PC-9 (cell line): ENCODE data around the gene ATP2B2. TPM values are rescaled to one million over a fixed set of nuclear protein-coding genes. Genes with fewer than 3 reads are reported as not detected.

Experiments
- BruUV-seq: library from RNA; stranded (reverse); fragments of 400-500 nt; replicated peaks from 2 replicates; lab custom pipeline; 2021; lab: Mats Ljungman, UMichigan
- CTCF ChIA-PET: fragments of 300-600 bp; sonication (Branson Sonifier 250); formaldehyde crosslinking; loops from one replicate; lab custom pipeline; 2022; ENCODE audit warnings: antibody characterized with exemption; lab: Charles Lee
- POLR2A ChIA-PET: fragments of 300-600 bp; sonication (Branson Sonifier 250); formaldehyde crosslinking; loops from one replicate; lab custom pipeline; 2022; ENCODE audit warnings: antibody characterized with exemption; ENCODE audit not compliant: unreplicated experiment; lab: Charles Lee
- DNase-seq, 2 experiments: peaks; one replicate each; pipeline versions ENCODE4 v3.0.0 to v3.0.0-alpha.2; 2015 to 2022; ENCODE audit warnings: mixed read lengths in 1 of 2
- H2AFZ ChIP-seq: fragments of 200-600 bp; sonication (generic); 2 replicates; pipeline ENCODE4 v1.8.1; 2017; ENCODE audit warnings: antibody characterized with exemption
- H3F3A ChIP-seq: fragments of 200-600 bp; sonication (generic); 2 replicates; pipeline ENCODE4 v1.8.1; 2017; ENCODE audit warnings: antibody characterized with exemption, mild to moderate bottlenecking, low read depth; ENCODE audit not compliant: insufficient read depth
- H3K27ac ChIP-seq: fragments of 200-600 bp; sonication (generic); 2 replicates; pipeline ENCODE4 v1.6.1; 2016; ENCODE audit warnings: mixed run types
- H3K27me3 ChIP-seq: fragments of 200-600 bp; sonication (generic); 2 replicates; pipeline ENCODE4 v1.6.1; 2016; ENCODE audit warnings: low read depth, mixed run types; ENCODE audit not compliant: insufficient read depth
- H3K36me3 ChIP-seq: fragments of 200-600 bp; sonication (generic); 2 replicates; pipeline ENCODE4 v1.6.1; 2016; ENCODE audit warnings: low read depth, mixed run types
- H3K4me1 ChIP-seq: fragments of 200-600 bp; sonication (generic); replicated peaks from 2 replicates; pipeline ENCODE4 v1.6.1; 2016; ENCODE audit warnings: mixed run types; ENCODE audit not compliant: insufficient read depth
- H3K4me2 ChIP-seq: fragments of 200-600 bp; sonication (generic); 2 replicates; pipeline ENCODE4 v1.6.1; 2017; ENCODE audit warnings: mixed run types
- H3K4me3 ChIP-seq: fragments of 200-600 bp; sonication (generic); 2 replicates; pipeline ENCODE4 v1.6.1; 2016; ENCODE audit warnings: mixed run types
- H3K79me2 ChIP-seq: fragments of 200-600 bp; sonication (generic); 2 replicates; pipeline ENCODE4 v1.6.1; 2017; ENCODE audit warnings: low read depth, mixed run types
- H3K9me2 ChIP-seq: fragments of 200-600 bp; sonication (generic); 2 replicates; pipeline ENCODE4 v1.8.1; 2017; ENCODE audit warnings: mild to moderate bottlenecking; ENCODE audit not compliant: insufficient read depth
- H3K9me3 ChIP-seq: fragments of 200-600 bp; sonication (generic); 2 replicates; pipeline ENCODE4 v1.8.1; 2016; ENCODE audit warnings: low read depth; ENCODE audit not compliant: insufficient read depth
- H4K20me1 ChIP-seq: fragments of 200-600 bp; sonication (generic); 2 replicates; pipeline ENCODE4 v1.8.1; 2017; ENCODE audit not compliant: insufficient read depth
- EZH2 ChIP-seq: fragments of 200-600 bp; sonication (generic); IDR thresholded peaks from 2 replicates; pipeline ENCODE4 v1.8.0; 2017; ENCODE audit warnings: antibody characterized with exemption, low read depth
- intact Hi-C: fragments of 100-400 bp; cut with micrococcal nuclease; formaldehyde crosslinking; loops from one replicate; pipeline ENCODE4 v1.10.0; 2022; ENCODE audit not compliant: unreplicated experiment
- total RNA-seq: library from RNA; stranded (reverse); gene quantifications from 2 replicates; pipeline ENCODE4 v1.2.3, GENCODE V29; 2021
- TF ChIP-seq, protein P1 (sequence below): fragments of 200-600 bp; sonication (generic); conservative IDR thresholded peaks from 2 replicates; pipeline ENCODE4 v1.6.1; 2017; ENCODE audit warnings: mixed run types, antibody characterized with exemption, mild to moderate bottlenecking, moderate library complexity

ATP2B2 gene
- total RNA-seq, 1 experiment from 2014 or later, result not detected

DNA sequence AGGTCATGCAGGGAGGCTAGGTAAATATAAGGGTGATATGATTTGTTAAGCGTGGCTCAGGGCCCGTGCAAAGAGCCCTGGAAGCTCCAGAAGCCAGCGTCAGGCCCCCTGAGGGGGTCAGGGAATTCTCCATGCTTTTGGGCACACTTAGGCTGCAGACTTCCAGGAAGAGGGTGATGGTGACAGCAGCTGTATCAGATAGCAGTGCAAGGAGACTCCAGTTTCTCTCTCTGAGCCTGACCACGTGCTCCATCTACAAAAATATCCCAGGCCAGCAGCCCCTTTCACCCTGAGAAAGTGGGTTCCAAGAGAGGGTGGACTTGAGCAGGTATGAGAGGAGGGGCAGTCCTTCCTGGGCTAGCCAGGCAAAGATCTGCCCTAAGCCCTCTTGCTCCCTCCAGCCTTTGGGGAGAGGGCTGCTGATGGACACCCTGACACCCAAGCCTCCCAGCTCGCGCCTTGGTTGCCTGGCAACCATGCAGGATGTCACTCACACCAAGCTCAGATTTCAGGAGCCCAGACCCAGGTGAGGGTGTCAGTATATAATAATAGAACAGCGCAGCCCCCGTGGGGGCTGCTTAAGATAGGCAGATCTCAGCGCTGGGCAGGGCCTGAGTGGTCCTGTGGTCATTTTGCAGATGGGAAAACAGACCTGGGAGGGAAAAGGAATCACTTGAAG is 35.8 kb downstream of the ATP2B2 start:
- H3K36me3 ChIP-seq, result no peaks in the 10 kb centered on the region
- ChIA-PET CTCF (no interaction called here), POLR2A (no interaction called here)
- no TSS peak for BruUV-seq
- H3K27ac ChIP-seq, result no peak overlapping the region
- peaks cover 96% of the 10 kb centered on the region for H3K27me3 ChIP-seq
- no peak overlapping the region for H2AFZ ChIP-seq
- H3K4me2 ChIP-seq, result no peak overlapping the region
- intact Hi-C loops, result no loop called here
- H3K79me2 ChIP-seq, result no peaks in the 10 kb centered on the region
- H3K4me1 ChIP-seq, result no peaks in the 10 kb centered on the region
- TF ChIP-seq EZH2, result no peak
- TF ChIP-seq, protein P1, sequence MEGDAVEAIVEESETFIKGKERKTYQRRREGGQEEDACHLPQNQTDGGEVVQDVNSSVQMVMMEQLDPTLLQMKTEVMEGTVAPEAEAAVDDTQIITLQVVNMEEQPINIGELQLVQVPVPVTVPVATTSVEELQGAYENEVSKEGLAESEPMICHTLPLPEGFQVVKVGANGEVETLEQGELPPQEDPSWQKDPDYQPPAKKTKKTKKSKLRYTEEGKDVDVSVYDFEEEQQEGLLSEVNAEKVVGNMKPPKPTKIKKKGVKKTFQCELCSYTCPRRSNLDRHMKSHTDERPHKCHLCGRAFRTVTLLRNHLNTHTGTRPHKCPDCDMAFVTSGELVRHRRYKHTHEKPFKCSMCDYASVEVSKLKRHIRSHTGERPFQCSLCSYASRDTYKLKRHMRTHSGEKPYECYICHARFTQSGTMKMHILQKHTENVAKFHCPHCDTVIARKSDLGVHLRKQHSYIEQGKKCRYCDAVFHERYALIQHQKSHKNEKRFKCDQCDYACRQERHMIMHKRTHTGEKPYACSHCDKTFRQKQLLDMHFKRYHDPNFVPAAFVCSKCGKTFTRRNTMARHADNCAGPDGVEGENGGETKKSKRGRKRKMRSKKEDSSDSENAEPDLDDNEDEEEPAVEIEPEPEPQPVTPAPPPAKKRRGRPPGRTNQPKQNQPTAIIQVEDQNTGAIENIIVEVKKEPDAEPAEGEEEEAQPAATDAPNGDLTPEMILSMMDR, result no peak
- no peaks in the 10 kb centered on the region for H3K9me2 ChIP-seq
- no peaks in the 10 kb centered on the region for H3K9me3 ChIP-seq
- H4K20me1 ChIP-seq, result no peaks in the 10 kb centered on the region
- no peaks in the 10 kb centered on the region for H3F3A ChIP-seq
- H3K4me3 ChIP-seq, result no peak overlapping the region
- no peak for DNase-seq

DNA sequence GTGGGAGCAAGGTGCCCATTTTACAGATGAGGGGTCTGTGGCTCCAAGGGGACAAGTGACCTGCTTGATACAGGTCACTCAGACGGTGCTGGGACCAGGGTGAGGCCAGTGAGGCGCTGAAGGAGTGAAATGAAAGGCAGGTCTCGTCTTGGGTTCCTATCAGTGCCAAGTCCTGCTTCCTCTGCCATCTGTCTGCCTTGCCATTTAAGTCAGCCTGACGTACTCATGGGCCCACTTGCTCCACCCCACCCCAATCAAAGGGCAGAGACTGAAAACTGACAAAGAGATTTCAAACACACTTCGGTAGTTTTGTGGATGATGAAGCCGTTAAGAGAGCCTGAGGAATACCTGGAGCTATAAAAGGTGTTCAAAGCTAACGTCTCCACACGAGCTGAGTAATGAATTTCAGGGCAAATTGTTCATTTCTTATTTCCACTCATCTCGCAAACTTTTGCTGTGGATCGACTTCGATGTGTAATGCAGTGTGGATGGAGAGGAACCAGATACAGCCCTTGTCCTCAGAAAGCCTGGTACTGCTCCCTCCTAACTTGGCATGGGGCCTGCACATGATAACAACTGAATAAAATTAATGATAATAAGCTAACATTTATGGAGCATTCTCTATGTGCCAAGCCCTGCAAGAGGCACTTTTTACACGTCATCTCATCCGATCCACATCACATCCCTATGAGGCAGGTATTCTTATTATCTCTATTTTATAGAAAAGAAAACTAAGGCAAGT is 36.6 kb downstream of the ATP2B2 start:
- Histone ChIP-seq H3K9me3 (no peaks in the 10 kb centered on the region), H3F3A (no peaks in the 10 kb centered on the region), H3K4me2 (no peak overlapping the region), H3K9me2 (no peaks in the 10 kb centered on the region), H3K79me2 (no peaks in the 10 kb centered on the region), H3K27ac (no peak overlapping the region), H3K36me3 (no peaks in the 10 kb centered on the region), H2AFZ (no peak overlapping the region), H4K20me1 (no peaks in the 10 kb centered on the region), H3K27me3 (peaks cover 93% of the 10 kb centered on the region), H3K4me3 (no peak overlapping the region), H3K4me1 (no peaks in the 10 kb centered on the region)
- ChIA-PET POLR2A (no interaction called here), CTCF (no interaction called here)
- TF ChIP-seq, protein P1, result no peak
- TF ChIP-seq EZH2, result no peak
- intact Hi-C loops, result no loop called here
- DNase-seq, result no peak
- no TSS peak for BruUV-seq

DNA sequence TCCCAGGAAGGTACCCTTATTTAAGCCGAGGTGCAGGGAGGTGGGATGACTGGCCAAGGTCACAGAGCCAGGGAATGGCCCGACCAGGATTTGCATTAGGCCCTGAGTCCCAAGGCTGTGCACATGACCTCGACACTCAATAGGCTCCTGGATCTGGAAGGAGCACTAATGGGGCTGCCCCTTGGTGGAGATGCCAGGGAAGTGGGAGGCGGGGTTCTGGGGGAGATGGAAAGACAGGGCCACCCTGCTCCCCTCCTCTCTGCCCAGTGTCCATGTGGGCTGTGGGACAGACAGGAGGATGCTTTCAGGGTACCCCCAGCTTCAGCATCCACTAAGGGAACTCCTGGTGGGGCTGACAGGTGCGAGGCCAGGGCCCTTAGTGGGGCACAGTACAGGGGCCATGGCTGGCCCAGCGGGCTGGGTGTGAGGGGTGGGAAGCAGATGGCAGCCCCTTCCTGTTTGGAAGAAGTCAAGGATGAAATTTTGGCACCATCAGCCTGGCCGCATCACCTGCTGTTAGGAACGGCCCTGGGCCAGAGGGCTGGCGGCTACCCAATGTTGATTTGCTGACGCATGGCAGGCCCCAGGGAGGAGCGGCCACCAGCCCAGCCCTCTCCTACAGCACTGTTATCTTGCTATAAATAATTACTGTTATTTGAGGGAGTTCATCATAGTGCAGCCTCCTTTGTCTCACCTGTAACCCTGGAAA is 37.3 kb downstream of the ATP2B2 start:
- CTCF ChIA-PET, result no interaction called here
- H3K4me1 ChIP-seq, result no peaks in the 10 kb centered on the region
- no peaks in the 10 kb centered on the region for H3K9me2 ChIP-seq
- H3K9me3 ChIP-seq, result no peaks in the 10 kb centered on the region
- peaks cover 93% of the 10 kb centered on the region for H3K27me3 ChIP-seq
- no peaks in the 10 kb centered on the region for H3K79me2 ChIP-seq
- H3K4me2 ChIP-seq, result no peak overlapping the region
- no peak overlapping the region for H3K4me3 ChIP-seq
- no peaks in the 10 kb centered on the region for H3K36me3 ChIP-seq
- H2AFZ ChIP-seq, result no peak overlapping the region
- intact Hi-C loops, result no loop called here
- no peak overlapping the region for H3K27ac ChIP-seq
- H4K20me1 ChIP-seq, result peaks cover 1% of the 10 kb centered on the region; the same call in 1 of the 2 replicates
- no TSS peak for BruUV-seq
- TF ChIP-seq EZH2, result no peak
- TF ChIP-seq, protein P1, result no peak
- no peak for DNase-seq
- H3F3A ChIP-seq, result no peaks in the 10 kb centered on the region
- POLR2A ChIA-PET, result no interaction called here
